HepG2 (cell line): Measurements from ENCODE around the gene GABRR3.

Experiments used
- POLR2A ChIP-seq, 2 experiments: IDR thresholded peaks; 2 replicates each; pipeline ENCODE4 v1.6.1; 2011; ENCODE audit warnings: low read depth in 2 of 2, low read length in 2 of 2, mild to moderate bottlenecking in 1 of 2, moderate library complexity in 1 of 2; ENCODE audit not compliant: insufficient read depth in 1 of 2
- ZBTB8A ChIP-seq: sonication (generic); formaldehyde crosslinking; IDR thresholded peaks from 2 replicates; pipeline ENCODE4 v1.4.0; 2020; ENCODE audit warnings: mild to moderate bottlenecking, low read depth, missing genetic modification reagents, borderline replicate concordance
- TF ChIP-seq, protein P1 (sequence below), 2 experiments: sonication (generic) in 1 of 2; formaldehyde crosslinking in 1 of 2; IDR thresholded peaks; 2 replicates each; pipeline versions ENCODE4 v1.4.0 to v1.6.1; 2018 to 2020; ENCODE audit warnings: missing genetic modification reagents in 2 of 2, borderline replicate concordance in 1 of 2, low read depth in 1 of 2, mild to moderate bottlenecking in 1 of 2, missing biosample characterization in 1 of 2
- TF ChIP-seq, protein P2 (sequence below): sonication (generic); formaldehyde crosslinking; IDR thresholded peaks from 2 replicates; pipeline ENCODE4 v1.8.1; 2023; ENCODE audit warnings: mild to moderate bottlenecking, missing genetic modification reagents
- TF ChIP-seq, protein P3 (sequence below): sonication (generic); formaldehyde crosslinking; IDR thresholded peaks from 2 replicates; pipeline ENCODE4 v1.5.0; 2020; ENCODE audit warnings: mild to moderate bottlenecking, missing genetic modification reagents, moderate library complexity

DNA sequence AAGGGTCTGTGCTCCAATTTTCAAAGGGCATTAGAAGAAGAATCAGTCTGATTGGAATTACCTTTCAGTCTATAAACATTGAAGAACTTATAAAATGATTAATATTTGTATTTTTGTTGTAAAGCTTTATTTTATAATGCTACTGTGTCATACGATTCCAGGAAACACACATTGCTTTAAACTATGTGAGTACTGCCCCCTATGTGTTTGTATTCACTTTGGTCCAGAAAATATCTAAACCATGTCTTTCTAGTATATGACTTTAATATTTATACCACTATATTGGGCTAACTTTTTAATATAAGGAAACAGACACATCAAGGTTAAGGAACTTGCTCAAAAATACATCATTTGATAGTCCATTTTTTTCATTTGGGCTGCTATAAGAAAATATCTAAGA is 59.6 kb downstream of the GABRR3 start:
- TF ChIP-seq, protein P1, sequence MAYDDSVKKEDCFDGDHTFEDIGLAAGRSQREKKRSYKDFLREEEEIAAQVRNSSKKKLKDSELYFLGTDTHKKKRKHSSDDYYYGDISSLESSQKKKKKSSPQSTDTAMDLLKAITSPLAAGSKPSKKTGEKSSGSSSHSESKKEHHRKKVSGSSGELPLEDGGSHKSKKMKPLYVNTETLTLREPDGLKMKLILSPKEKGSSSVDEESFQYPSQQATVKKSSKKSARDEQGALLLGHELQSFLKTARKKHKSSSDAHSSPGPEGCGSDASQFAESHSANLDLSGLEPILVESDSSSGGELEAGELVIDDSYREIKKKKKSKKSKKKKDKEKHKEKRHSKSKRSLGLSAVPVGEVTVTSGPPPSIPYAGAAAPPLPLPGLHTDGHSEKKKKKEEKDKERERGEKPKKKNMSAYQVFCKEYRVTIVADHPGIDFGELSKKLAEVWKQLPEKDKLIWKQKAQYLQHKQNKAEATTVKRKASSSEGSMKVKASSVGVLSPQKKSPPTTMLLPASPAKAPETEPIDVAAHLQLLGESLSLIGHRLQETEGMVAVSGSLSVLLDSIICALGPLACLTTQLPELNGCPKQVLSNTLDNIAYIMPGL (CRISPR knock-in tag; IDR thresholded peaks at IDR 0.05; ENCODE audit: borderline replicate concordance in 1 of 2, low read depth in 1 of 2) = no peak
- TF ChIP-seq, protein P2, sequence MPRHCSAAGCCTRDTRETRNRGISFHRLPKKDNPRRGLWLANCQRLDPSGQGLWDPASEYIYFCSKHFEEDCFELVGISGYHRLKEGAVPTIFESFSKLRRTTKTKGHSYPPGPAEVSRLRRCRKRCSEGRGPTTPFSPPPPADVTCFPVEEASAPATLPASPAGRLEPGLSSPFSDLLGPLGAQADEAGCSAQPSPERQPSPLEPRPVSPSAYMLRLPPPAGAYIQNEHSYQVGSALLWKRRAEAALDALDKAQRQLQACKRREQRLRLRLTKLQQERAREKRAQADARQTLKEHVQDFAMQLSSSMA (CRISPR knock-in tag) = no peak
- TF ChIP-seq ZBTB8A (CRISPR knock-in tag) = no peak
- no peak for TF ChIP-seq POLR2A (IDR thresholded peaks at IDR 0.05; ENCODE audit: insufficient read depth in 1 of 2, low read depth in 2 of 2, low read length in 2 of 2)
- TF ChIP-seq, protein P3, sequence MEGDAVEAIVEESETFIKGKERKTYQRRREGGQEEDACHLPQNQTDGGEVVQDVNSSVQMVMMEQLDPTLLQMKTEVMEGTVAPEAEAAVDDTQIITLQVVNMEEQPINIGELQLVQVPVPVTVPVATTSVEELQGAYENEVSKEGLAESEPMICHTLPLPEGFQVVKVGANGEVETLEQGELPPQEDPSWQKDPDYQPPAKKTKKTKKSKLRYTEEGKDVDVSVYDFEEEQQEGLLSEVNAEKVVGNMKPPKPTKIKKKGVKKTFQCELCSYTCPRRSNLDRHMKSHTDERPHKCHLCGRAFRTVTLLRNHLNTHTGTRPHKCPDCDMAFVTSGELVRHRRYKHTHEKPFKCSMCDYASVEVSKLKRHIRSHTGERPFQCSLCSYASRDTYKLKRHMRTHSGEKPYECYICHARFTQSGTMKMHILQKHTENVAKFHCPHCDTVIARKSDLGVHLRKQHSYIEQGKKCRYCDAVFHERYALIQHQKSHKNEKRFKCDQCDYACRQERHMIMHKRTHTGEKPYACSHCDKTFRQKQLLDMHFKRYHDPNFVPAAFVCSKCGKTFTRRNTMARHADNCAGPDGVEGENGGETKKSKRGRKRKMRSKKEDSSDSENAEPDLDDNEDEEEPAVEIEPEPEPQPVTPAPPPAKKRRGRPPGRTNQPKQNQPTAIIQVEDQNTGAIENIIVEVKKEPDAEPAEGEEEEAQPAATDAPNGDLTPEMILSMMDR = no peak
